ENCODE results near the gene LAMA1. TPM values are rescaled to one million over a fixed set of nuclear protein-coding genes. Genes with fewer than 3 reads are reported as not detected.

The LAMA1 gene
- total RNA-seq, 6 donors from 2014 or later, result 0.89 to 3.1 (median 1.5) TPM

DNA sequence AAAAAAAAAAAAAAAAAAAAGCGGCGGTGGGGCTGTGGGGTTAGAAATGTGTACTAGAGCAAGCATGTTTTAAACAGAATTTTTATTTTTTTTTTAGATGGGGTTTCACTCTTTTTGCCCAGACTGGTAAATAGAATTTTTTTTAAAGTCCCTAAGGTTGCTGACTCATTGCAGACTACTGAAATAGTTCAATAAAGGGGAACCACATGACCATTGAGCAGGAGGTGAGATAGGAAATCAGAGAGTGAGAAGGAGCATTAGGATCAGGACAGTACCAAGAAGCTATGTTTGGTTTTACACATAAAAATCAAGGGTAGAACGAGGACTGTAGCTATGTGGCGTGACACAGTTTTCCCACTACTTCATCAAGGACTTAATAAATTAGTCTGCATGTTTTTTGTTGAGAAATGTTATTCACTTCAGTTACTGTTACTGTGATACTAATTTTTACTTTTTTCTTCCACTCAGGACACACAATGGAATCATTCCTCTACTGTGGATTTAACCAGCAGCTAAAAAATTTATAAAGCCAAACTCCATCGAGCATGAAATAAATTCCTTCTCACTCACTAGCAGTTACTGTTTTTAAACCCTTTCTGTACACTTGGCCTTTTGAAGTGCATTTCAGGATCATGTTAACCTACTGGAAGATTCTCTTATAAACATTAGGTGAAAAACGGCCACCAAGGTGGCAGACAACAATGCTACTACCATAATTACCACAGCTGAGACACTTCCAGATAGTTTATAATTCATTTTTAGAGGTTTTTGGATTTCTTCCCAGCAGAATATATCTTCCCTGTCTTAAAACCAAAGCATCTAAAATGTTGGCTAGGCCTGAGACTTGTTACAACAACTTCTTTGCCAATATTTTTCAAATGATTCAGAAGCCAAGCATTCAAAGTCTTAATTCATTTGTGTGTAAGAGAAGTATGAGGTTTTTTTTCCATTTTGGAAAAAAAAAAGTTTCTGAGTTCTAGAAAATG, 33.2 kb downstream of the LAMA1 start:
- Histone ChIP-seq H3K27me3 (no peaks in the 10 kb centered on the region), H3K4me3 (no peak overlapping the region), H3K27ac (no peak overlapping the region), H3K36me3 (no peaks in the 10 kb centered on the region), H3K9me3 (no peaks in the 10 kb centered on the region), H3K4me1 (no peaks in the 10 kb centered on the region)
- 63 to 64% methylated on average over 6 of the region's 6 CpGs for WGBS, 2 donors
- ATAC-seq (ENCODE audit: low FRiP score in 2 of 2), result peak in 1 of 2 donors; percentile 85
- no peak for TF ChIP-seq CTCF (IDR thresholded peaks at IDR 0.05)
- no peak for TF ChIP-seq POLR2AphosphoS5 (IDR thresholded peaks at IDR 0.05)
- TF ChIP-seq POLR2A (IDR thresholded peaks at IDR 0.05), result no peak
- no peak for TF ChIP-seq EP300 (IDR thresholded peaks at IDR 0.05)
- no peak for DNase-seq

GRCh38 chr18:7082671-7083070, 34.9 kb downstream of the LAMA1 start:
- WGBS, 2 donors, result 80 to 84% methylated on average over 2 of the region's 2 CpGs
- Histone ChIP-seq H3K4me1 (no peaks in the 10 kb centered on the region), H3K4me3 (no peak overlapping the region), H3K36me3 (no peaks in the 10 kb centered on the region), H3K27ac (no peak overlapping the region), H3K9me3 (no peaks in the 10 kb centered on the region), H3K27me3 (no peaks in the 10 kb centered on the region)
- DNase-seq (no peak), ATAC-seq (ENCODE audit: low FRiP score in 2 of 2) (no peak)
- no peak for TF ChIP-seq CTCF (IDR thresholded peaks at IDR 0.05)
- TF ChIP-seq POLR2A (IDR thresholded peaks at IDR 0.05), result no peak
- no peak for TF ChIP-seq POLR2AphosphoS5 (IDR thresholded peaks at IDR 0.05)
- TF ChIP-seq EP300 (IDR thresholded peaks at IDR 0.05), result no peak

- no peak for TF ChIP-seq POLR2A (IDR thresholded peaks at IDR 0.05)
- TF ChIP-seq EP300 (IDR thresholded peaks at IDR 0.05), result no peak
- no peak for TF ChIP-seq POLR2AphosphoS5 (IDR thresholded peaks at IDR 0.05)
- no peak for DNase-seq
- no peak overlapping the region for H3K27ac ChIP-seq
- no peaks in the 10 kb centered on the region for H3K36me3 ChIP-seq
- H3K9me3 ChIP-seq, result no peaks in the 10 kb centered on the region
- peak in 1 of 2 donors; percentile 43 for ATAC-seq (ENCODE audit: low FRiP score in 2 of 2)
- no peaks in the 10 kb centered on the region for H3K27me3 ChIP-seq
- no peak overlapping the region for H3K4me3 ChIP-seq
- WGBS, 2 donors, result 83 to 87% methylated on average over 1 of the region's 1 CpG
- H3K4me1 ChIP-seq, result no peaks in the 10 kb centered on the region
These were observed 38.4 kb downstream of the LAMA1 start for GRCh38 chr18:7079231-7079630.

GRCh38 chr18:7072593-7072992, 45.0 kb downstream of the LAMA1 start:
- ATAC-seq (ENCODE audit: low FRiP score in 2 of 2) (no peak), DNase-seq (no peak)
- H3K27me3 ChIP-seq, result no peaks in the 10 kb centered on the region
- no peaks in the 10 kb centered on the region for H3K4me1 ChIP-seq
- H3K36me3 ChIP-seq, result no peaks in the 10 kb centered on the region
- no peak overlapping the region for H3K4me3 ChIP-seq
- no peak overlapping the region for H3K27ac ChIP-seq
- H3K9me3 ChIP-seq, result no peaks in the 10 kb centered on the region
- TF ChIP-seq POLR2A (IDR thresholded peaks at IDR 0.05), result no peak
- no peak for TF ChIP-seq EP300 (IDR thresholded peaks at IDR 0.05)
- no peak for TF ChIP-seq POLR2AphosphoS5 (IDR thresholded peaks at IDR 0.05)
- no peak for TF ChIP-seq CTCF (IDR thresholded peaks at IDR 0.05)
- WGBS, 2 donors, result 74 to 83% methylated on average over 4 to 8 of the region's 8 CpGs

DNA sequence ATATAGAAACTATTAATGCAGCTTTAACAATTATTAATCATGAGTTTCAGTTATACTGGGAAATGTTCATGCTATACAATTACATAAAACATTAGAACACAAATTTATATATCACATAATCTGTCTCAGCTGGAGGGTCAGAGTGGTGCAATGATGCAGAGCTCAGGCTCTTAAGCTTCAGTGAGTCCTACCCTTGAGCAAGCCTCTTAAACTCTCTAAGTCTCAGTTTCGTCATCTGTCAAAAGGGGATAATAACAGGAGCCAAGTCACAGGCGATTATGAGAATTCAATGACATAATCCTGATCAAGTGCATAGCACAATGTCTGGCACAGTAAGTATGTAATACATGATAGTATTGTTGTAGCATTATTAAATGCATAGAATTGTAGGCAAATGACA, 46.0 kb downstream of the LAMA1 start:
- no peak overlapping the region for H3K4me3 ChIP-seq
- no peaks in the 10 kb centered on the region for H3K27me3 ChIP-seq
- H3K27ac ChIP-seq, result no peak overlapping the region
- H3K9me3 ChIP-seq, result no peaks in the 10 kb centered on the region
- TF ChIP-seq EP300 (IDR thresholded peaks at IDR 0.05) (no peak), CTCF (IDR thresholded peaks at IDR 0.05) (no peak), POLR2AphosphoS5 (IDR thresholded peaks at IDR 0.05) (no peak), POLR2A (IDR thresholded peaks at IDR 0.05) (no peak)
- 63 to 72% methylated on average over 2 of the region's 2 CpGs for WGBS, 2 donors
- DNase-seq, result no peak
- ATAC-seq (ENCODE audit: low FRiP score in 2 of 2), result no peak
- no peaks in the 10 kb centered on the region for H3K36me3 ChIP-seq
- H3K4me1 ChIP-seq, result no peaks in the 10 kb centered on the region
